Stromal cell of bone marrow (primary cell): ENCODE measurements around the gene CIITA.
"Not testable (repeated sequence)": the region's sequence is repeated elsewhere in the genome, so short reads cannot be mapped to it uniquely, and the experiment has no call there.

Experiments
- DNase-seq: peaks from one replicate; pipeline ENCODE4 v3.0.0-alpha.2; 2012; ENCODE audit warnings: low read depth

The CIITA gene, protein sequence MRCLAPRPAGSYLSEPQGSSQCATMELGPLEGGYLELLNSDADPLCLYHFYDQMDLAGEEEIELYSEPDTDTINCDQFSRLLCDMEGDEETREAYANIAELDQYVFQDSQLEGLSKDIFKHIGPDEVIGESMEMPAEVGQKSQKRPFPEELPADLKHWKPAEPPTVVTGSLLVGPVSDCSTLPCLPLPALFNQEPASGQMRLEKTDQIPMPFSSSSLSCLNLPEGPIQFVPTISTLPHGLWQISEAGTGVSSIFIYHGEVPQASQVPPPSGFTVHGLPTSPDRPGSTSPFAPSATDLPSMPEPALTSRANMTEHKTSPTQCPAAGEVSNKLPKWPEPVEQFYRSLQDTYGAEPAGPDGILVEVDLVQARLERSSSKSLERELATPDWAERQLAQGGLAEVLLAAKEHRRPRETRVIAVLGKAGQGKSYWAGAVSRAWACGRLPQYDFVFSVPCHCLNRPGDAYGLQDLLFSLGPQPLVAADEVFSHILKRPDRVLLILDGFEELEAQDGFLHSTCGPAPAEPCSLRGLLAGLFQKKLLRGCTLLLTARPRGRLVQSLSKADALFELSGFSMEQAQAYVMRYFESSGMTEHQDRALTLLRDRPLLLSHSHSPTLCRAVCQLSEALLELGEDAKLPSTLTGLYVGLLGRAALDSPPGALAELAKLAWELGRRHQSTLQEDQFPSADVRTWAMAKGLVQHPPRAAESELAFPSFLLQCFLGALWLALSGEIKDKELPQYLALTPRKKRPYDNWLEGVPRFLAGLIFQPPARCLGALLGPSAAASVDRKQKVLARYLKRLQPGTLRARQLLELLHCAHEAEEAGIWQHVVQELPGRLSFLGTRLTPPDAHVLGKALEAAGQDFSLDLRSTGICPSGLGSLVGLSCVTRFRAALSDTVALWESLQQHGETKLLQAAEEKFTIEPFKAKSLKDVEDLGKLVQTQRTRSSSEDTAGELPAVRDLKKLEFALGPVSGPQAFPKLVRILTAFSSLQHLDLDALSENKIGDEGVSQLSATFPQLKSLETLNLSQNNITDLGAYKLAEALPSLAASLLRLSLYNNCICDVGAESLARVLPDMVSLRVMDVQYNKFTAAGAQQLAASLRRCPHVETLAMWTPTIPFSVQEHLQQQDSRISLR

DNA sequence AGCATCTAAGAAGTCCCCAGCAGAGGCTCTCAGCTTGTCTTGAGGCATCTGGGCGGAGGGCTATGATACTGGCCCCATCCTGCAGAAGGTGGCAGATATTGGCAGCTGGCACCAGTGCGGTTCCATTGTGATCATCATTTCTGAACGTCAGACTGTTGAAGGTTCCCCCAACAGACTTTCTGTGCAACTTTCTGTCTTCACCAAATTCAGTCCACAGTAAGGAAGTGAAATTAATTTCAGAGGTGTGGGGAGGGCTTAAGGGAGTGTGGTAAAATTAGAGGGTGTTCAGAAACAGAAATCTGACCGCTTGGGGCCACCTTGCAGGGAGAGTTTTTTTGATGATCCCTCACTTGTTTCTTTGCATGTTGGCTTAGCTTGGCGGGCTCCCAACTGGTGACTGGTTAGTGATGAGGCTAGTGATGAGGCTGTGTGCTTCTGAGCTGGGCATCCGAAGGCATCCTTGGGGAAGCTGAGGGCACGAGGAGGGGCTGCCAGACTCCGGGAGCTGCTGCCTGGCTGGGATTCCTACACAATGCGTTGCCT lies at the start of gene CIITA:
Gene CIITA, plus strand, starts transcription at position 404 of the 543 bp plus-strand sequence. Its CDS starts 129 bp downstream, at position 533.
- peak; percentile 98 for DNase-seq

DNA sequence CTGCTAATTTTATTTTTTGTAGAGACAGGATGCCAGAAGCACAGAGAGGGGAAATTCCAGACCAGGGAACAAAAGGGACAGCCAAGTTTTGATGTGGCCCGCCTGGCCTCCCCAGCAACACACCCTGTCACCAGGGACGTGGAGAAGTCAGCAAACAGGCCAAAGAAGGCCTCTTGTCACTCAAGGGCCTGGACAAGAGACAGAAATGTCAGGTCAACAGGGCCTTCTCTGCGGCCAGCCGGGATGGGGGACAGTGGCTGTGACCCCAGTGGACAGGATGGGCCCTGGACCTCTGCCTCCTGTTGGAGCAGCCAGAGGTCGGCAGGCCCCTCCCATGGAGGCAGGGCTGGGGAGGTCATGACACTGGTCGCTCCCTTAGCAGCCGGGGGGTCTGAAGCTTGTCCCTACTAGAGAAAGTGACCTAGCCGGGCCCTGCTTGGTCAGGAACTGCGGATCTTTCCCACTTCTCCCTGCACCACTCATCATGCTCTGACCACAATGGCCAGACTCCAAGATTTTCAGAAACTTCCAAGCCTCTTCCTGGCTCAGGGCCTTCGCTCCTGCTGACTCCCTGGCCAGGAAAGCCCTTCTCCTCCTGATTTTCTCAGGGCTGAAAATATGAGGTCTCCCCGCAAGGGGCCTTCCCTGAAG lies 49.2 kb upstream of the CIITA start:
- DNase-seq, result peak; percentile 96

DNA sequence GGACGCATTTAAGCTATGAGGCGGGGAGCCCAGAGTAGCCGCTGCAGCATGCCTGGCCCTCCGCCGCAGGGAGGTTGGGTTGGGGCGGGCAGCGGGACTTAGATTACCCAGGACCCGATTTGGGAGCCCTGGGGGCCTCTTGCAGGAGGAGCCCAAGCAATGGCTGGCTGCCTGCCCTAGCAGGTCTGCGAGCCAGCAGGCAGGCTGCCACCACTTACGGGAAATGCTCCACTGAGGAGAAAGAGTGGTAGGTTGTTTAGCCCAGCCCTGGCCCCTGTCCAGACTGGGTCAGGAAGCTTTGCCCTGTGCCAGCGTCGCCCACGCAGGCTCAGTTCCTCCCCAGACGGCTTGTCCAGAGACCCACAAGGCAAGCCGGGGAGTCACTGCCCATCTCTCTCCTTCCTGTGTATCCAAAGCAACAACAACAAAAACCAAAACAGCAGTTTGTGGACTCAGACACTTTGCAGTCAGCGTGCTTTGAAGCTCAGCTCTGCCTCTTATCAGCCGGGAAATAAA lies 48.1 kb upstream of the CIITA start:
- peak; percentile 82 for DNase-seq

DNA sequence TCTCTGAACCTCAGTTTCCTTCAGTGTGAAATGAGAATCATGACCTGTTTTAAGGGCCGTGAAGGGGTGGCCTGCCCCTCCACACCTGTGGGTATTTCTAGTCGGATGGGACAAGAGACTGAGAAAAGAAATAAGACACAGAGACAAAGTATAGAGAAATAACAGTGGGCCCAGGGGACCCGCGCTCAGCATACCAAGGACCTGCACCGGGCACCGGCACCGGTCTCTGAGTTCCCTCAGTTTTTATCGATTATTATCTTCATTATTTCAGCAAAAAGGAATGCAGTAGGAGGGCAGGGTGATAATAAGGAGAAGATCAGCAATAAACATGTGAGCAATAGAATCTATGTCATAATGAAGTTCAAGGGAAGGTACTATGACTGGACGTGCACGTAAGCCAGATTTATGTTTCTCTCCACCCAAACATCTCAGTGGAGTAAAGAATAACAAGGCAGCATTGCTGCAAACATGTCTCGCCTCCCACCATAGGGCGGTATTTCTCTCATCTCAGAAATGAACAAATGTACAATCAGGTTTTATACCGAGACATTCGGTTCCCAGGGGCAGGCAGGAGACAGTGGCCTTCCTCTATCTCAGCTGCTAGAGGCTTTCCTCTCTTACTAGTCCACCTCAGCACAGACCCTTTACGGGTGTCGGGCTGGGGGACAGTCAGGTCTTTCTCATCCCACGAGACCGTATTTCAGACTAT lies 47.5 kb upstream of the CIITA start:
- not testable (repeated sequence) for DNase-seq

DNA sequence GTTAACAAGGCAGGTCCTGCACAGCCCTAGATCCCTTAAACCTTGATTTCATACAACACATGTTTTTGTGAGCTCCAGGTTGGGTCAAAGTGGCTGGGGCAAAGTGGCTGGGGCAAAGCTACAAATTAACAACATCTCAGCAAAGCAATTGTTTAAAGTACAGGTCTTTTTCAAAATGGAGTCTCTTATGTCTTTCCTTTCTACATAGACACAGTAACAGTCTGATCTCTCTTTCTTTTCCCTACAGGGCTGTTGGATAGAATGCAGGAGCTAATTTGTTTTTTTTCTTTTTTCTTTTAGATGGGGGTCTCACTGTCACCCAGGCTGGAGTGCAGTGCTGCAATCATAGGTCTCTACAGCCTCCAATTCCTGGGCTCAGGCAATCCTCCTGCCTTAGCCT lies 46.8 kb upstream of the CIITA start:
- not testable (repeated sequence) for DNase-seq

DNA sequence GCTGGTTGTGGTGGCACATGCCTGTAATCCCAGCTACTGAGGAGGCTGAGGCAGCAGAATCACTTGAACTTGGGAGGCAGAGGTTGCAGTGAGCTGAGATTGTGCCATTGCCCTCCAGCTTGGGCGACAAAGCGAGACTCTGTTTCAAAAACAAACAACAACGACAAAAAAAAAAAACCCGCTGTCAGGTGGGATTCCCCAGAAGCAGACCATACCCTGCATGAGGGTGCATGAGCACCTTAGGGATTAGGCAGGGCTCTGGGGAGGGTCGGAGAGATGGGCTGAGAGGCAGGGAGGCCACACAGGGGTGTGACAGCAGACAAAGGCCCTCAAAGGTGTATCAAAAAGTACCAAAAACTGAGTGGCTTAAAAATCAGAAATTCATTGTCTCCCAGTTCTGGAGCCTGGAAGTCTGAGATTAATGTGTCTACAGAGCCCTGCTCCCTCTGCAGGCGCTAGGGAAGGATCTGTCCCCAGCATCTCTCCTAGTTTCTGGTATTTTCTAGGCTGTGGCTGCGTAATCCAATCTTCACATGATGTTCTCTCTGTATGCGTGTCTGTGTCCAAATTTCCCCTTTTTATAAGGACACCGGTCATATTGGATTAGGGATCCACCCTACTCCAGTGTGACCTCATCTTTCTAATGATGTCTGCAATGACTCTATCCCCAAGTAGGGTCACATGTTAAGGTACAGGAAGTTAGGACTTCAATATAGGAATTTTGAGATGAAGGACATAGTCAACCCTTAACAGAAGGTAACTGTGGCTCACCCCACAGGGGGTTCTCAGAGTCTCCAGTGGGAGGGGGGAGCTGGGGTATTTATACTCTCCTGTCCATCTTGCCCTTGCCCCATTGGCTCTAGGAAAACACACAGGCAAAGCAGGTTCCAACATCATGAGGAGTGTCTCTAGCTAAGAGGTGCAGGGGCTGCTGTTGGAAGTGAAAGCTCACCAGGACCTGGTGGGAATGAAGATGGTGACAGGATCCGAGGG lies 44.8 kb upstream of the CIITA start:
- no peak for DNase-seq

DNA sequence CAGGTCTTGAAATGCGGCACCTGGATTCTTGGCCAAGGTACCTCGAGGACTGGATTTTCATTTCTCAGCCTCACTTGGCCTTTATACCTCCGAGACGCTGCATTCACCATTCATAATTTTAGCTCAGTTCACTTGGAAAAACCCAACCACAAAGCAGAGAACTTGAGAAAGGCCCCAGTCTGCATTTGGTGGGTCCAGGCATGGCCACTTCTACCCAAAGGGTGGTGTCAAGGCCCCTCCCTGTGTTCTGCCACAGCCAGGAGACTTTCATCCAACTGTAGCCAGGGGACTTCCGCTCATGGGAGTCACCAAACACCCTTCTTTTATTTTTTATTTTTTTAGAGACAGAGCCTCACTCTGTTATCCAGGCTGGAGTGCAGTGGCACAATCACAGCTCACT lies 43.7 kb upstream of the CIITA start:
- no peak for DNase-seq

DNA sequence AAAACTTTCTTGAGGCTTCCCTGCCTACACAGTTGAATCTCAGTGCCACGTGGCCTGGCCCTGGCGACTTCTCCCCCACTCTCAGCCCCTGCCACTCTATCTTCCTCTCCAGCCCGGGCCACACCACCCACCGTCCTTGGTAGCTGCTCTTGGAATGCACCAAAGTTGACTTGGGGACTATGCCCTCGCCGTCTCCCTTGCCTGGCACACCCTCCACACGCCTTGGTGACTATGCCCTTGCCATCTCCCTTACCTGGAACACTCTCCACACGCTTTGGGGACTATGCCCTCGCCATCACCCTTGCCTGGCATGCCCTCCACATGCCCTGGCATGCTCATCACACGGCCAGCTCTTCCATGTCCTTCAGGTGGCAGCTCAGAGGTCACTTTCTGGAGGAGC lies 42.9 kb upstream of the CIITA start:
- no peak for DNase-seq

DNA sequence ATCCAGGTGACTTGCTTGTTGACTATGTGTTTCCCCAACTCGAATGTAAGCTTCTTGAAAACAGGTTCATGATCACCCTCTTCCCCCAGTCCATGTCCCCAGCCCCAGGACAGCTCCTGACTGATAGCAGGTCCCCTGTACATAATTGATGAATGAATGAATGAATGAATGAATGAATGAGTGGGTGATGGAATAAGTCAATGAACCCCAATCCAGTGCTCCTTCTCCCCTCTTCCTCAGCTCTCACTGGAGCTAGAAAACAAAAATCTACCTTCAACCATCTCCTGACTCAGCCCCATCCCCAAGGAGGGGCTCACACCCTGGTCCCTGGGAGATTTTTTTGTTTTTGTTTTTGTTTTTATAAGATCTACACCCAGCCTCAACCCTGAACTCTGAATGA lies 42.2 kb upstream of the CIITA start:
- DNase-seq, result no peak

DNA sequence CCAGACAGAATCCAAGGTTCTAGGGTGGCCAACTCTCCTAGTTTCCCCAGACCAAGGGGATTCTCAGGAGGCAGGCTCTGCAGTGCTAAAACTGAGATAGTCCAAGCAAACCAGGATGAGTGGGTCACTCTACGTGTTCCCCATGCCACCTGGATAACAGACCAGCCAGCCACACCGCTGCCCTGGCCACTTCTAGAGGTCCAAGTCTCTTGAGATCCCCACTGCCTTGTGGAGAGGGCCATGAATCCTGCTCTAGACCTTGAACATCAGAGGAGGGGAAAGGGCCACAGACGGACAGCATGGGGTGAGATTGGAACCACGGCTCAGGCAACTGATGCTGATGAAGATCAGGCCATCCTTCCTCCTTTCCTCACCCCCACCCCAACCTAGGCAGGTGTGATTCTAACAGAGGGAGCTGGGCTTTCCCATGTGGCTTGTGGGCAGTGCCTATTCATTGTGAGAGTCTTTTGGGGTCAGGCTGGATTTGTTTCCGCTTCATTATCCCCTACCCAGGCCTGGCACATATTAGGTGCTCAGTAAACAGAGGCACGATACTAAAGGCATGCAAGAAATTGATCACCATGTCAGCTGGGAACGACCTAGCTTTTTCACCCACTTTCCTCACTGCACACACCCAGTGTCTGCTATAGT lies 41.6 kb upstream of the CIITA start:
- DNase-seq, result no peak

DNA sequence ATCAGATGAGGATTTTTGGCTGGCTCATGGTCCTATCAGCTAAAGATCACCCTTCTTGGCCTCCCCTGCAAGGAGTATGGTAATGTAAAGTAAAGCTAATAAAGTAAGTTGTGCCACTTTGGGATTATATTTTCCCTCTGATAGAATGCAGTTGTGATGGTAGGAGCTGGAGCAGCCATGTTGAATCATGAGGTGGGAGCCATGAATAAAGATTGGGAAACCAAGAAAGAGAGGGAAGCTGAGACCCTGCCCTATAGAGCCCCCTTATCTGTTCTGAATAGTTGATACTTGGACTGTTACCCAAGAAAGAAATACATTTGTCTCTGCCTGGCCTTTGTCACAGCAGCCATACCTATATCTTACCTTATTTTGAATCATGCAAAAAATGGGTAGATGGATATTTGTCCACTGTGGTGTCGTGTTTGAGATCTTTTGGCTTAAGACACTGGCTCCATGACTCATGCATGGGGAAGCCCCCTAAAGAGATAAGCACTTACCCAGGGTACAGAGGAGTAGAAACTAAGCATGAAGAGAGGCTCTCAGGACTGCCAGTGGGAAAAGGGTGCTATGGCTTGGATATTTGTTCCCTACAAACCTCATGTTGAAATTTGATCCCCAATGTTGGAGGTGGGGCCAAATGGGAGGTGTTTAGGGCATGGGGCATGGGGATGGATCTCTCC lies 40.7 kb upstream of the CIITA start:
- DNase-seq, result no peak

DNA sequence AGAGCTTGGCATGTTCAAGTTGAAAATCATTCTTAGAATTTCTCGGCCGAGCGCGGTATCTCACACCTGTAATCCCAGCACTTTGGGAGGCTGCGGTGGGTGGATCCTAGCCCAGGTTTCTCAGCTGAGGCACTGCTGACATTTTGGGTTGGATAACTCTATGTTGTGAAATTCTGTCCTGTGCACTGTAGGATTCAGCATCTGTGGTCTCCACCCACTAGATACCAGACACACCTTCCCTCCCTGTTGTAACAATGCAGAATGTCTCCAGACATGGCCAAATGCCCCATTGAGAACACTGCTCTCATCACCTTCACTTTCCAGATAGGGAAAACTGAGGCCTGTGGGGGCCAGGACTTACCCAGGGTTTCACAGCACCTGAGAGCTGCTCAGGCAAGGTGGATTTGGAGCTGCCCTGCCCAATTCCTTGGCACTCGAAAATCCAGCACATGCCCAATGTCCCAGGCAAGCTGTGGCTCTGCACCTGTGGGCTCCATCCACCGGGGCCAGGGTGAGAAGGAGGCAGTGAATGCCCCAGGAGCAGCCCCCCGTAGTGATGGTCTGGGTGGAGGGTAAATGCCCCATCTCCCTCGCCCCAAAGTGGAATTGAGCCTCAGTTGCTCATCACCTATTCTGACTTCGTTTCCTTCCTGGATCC lies 38.3 kb upstream of the CIITA start:
- no peak for DNase-seq

DNA sequence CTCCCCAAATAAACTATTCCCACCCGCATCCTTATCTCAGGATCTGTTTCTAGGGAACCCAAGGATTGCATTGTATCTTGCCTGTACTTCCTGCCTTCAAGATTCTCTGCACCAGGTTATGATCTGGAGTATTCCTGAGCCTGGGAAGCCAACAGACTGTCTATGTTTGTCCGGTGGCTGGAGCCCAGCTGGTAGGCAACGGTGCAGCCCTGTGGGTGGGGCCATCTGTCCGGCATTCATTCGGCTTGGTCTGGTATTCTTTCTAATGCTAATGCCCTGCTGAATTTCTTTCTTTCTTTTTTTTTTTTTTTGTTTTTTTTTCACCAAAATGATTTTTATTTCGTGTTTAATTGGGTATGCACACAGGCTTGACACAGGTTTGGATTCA lies 37.7 kb upstream of the CIITA start:
- no peak for DNase-seq

DNA sequence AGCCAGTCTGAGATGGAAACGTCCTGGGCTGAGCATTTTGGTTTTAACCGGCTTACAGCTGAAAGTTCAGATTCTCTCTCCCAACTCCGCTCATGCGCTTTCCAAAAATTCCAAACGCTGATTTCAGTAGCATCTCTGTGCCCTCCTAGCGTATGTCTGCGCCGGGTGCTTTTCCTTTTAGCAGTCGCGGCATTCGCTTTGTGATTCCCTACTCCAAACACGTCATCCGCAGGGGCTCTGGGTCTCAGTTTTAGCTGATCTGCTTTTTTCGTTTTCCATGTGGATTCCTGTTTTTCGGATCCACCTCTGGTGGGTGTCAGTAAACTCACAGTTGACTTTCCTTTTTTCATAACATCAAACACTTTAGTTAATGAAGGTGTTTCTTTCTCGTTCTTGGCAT lies 36.3 kb upstream of the CIITA start:
- DNase-seq, result no peak

DNA sequence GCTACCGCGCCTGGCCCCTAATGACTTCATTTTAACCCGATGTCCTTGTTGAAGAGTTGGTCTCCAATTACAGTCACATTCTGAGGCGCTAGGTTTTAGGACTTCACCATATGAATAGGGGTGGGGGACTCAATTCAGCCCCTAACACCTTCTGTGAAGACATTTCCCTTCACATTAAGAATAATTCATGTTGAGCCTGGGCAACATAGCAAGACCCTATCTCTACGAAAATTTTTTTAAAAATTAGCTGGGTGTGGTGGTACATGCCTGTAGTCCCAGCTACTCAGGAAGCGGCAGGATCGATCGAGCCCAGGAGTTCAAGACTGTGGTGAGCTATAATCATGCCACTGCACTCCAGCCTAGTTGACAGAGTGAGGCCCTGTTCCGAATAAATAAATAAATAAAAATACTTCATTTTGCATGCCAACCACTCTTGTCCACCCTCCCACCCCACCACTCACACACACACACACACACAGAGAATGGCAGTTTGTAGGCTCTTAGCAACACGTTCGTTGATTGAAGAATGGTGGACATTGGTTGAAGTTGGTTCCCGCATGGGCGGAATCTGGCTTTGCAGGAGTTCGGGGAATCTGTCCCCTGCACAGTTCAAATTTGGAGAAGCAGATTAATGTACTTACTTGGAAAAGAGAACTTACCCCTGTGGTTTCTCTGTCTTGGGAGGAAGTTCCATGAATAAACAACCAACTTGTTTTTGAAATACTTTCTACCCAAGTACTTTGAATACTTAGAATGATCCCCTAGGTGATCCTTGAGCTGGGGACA lies 30.6 kb upstream of the CIITA start:
- no peak for DNase-seq

DNA sequence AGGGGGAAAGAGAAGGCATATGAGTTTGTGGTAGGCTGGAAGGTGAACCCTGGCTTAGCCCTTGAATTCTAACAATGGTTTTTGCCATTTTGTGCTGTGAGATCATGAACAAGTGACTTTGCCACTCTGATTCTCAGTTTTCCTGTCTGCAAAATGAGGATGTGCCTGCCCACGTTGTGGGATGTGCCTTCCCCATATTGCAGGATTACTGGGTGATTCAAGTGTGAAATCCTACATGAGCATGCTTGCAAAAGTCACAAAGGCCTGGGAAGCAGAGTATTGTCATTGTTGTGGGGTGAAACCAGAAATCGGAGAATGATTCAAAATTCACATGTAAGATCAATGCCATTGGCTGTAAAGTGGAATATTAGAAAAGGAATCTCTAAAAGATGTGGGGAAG lies 29.8 kb upstream of the CIITA start:
- no peak for DNase-seq
